SKM-1 treated with dmso at 0.1 percent for 144 hours (cell line): ENCODE results near the gene VEGFC.

Experiments used
- DNase-seq: peaks from one replicate; lab custom pipeline; 2025; ENCODE audit not compliant: unreplicated experiment; lab: John Stamatoyannopoulos, UW

Gene VEGFC

DNA sequence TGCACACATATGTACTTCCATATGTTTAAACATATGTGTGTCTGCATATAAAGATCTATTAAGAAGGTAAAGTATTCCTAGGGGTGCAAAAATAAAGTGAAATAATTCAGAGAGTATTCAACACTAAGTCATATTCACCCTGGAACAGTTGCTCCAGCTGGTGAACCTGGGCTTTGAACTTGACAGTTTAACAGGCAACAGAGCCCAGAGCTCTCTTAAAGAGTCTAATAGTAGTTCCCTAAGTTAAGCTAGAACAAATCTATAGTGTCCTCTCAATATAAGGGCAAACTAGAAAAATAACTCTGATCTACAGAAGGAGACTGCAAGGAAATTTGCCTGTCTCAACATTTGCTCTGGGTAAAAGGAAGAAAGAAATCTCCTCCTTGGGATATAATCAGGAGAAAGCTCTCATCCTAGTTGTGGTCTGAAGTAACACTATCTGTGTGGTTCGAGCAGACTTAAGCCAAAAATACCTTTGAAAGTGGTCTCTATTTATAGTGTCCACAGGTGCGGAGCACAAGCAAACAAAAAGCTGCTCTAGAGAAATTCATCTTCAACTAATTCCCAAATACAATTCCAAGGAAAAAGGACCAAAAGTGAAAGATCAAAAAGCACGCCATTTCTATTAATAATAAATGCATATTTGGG is 29.9 kb downstream of the VEGFC start:
- DNase-seq: no peak

DNA sequence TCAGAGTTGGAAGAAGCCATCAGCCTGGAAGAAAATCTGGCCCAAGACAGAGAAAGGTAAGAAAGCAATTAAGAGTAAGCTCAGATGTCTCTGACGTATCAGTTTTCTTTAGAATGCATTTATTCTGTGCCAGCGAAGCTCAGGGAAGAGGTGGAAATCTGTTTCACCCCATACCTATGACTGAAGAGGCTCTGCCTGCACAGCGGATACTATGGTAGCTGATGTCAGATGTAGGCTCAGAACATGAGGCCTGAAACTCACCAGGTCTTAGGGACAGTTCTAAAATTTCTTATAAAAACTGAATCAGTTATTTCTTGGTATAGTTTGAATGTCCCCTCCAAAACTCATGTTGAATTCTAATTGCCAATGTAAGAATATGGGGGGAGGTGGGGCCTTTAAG is 30.9 kb downstream of the VEGFC start:
- no peak for DNase-seq

DNA sequence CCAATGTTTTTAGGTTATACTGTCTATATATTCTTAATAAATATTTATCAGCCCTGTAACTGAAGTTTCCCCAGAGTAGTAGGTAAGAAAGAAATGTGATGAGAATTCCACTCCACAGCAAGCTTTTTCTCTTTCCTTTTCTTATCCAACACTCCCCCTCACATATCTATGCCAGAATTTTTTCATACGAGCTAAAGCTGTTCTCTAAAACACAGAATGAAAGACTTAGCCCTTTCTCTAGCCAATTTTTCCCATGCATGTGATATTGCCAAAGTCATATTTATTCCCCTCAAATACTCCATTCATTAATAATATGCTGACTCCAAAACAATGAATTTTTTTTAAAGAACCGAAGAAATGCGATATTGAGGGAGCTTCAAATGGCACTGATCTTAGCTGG is 32.3 kb downstream of the VEGFC start:
- no peak for DNase-seq

DNA sequence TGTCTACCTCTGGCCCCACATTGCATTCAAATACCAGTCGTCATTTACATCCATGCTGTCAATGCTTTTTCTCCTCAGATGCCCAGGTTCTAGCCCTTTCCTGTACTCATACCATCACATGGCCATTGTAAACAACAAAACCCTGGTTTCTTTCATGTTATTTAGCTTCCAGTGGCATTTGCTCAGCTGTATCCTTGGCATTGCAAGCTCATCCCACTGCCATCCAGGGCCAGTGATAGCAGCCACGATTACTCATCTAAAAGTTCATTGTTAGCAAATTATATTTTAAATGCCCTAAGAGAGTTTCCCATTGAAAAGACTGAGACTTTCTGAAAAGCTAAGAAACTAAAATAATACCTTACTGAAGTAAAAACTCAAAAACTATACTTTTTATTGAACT is 34.0 kb downstream of the VEGFC start:
- no peak for DNase-seq

DNA sequence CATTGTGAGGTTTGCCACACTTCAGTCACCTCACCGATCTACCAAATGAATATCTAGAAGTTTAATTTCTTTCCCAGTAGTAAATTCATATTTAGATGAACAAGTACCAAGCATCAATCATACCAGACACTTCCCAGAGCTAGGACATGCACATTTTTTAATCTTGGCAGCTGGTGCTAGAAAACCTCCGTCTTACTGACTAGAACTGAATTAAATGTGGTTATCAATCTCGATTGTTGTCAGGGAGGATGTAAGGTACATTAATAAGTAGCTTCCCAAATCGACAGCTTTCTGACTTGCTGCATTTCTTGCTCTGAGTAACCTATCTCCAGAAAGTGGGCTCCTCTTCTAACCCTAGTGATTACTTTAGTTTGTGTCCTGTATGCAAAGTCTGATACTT is 34.4 kb downstream of the VEGFC start:
- DNase-seq: no peak

DNA sequence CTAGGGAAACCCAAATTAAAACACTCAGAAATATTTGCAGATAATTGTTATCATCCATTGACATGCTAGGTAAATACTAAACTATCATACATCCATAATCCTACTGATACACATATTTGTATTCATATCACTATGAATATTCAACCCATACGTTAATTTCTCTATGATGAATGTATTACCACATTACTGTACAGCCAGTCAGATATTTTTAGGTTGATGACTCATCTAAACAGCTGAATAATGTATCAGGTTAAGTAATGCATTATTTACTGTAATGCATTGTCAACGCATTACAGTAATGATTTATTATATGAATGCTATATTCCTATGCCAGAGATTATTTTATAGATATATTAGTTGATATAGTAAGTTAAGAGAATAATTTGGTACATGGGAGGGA is 37.1 kb downstream of the VEGFC start:
- DNase-seq: no peak

DNA sequence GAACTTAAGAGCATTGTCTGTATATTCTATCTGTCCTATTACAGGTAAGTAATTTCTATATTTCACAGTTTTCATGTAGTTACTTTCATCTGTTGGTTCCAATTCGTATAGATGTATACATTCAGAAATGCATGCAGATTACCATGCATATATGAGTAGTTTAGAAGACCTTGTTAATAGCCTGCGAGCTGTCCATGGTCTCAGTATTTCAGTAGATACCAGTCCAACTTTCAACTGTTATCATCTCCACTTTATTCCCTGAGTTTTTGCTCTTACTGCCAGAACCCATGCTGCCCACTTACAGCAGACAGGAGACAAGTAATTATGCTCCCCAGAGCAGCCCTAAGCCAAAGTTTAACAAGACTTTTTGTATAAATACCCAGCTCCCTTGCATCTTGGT is 37.7 kb downstream of the VEGFC start:
- no peak for DNase-seq

DNA sequence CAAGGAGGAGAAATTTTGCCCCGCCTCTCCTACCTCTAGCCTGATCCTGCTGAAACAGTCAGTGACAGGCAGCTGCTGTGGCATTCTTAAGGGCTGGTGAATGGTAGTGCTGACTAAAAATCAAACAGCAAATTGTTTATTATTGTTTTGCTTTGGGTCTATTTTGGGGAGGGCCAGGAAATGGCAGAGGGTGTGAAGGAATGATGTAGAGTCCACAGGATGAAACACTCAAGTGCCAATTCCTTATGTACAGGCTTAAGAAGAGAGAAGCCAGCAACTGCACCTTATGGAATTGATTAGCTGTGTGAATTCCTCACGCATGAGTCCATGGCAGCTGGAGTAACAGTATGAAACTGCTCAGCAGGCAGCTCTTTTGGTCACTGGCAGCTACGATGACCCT is 39.7 kb downstream of the VEGFC start:
- DNase-seq: no peak

DNA sequence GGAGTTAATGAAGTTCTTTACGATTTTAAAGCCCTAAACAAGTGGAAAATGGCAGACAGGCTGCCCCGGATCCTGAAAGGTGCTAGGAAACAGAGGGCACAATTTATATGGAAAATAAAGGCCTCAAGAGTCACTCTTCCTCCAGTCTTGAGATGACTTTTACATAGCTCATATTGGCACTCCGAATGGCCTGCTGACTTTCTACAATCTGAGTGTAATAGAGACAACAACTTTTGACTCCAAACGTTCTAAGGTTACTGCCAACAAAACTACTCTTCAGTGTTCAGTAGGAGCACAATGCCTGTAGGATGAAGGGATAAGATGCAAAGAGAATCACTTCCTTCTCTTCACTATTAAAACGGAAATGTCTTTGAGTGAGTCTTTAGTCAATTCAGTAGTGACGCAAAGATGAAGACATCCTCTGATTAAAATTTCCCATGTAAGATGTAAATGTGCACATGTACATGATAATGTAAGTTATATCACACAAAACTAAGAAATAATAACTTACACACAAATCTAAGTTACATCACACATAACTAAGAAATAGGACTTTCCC is 40.5 kb downstream of the VEGFC start:
- DNase-seq: no peak

DNA sequence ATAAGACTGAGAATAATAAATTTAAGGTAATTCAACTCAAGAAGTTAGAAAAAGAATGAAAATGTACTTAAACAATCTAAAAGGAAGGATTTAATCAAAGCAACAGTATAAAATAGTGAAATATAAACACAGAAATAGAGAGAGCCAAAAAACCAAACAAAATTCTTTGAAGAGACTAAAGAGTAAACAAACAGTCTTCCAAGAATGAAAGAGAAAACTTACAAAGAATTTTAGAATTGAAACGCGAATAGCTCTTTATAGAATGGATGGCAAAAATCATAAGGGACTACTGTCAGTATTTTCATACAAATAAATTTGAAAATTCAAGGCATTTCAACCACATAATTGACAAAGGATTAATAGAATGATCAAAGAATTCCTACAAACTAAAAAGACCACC is 41.7 kb downstream of the VEGFC start:
- DNase-seq: no peak

DNA sequence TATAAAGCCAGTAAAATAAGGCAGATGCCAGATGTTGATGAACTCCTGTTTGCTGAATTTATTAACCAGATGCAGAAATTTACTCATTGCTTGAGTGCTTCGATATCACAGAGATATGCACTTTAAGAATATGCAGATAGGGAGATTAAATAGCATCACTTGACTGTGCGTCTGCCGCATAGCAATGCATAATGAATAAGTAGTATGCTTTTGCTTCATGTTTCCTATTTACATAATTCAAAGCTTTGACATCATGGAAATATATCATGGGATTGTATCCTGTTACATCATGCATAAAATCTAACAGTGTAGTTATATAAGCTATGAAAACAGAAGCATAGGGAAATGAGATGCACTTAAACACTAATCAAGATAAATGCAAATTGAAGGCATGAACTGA is 45.9 kb downstream of the VEGFC start:
- DNase-seq: no peak

DNA sequence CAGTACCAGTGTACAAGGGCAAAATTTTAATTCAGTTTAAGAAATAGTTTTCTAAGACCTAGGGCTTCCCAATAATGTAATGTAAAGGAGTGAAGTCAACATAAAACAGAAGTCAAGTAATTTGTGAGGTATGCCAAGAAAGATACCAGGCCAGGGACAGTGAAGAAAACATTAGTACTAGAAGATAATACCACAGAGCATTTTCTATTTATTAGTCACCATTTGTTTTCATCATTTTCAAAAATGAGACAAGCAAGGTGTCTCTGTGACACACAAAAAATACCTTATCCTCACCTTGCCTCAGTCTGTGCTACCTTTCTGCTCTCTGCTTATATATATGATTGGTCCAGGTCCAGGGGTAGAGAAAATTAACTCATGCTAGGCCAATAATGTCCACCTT is 46.8 kb downstream of the VEGFC start:
- no peak for DNase-seq

DNA sequence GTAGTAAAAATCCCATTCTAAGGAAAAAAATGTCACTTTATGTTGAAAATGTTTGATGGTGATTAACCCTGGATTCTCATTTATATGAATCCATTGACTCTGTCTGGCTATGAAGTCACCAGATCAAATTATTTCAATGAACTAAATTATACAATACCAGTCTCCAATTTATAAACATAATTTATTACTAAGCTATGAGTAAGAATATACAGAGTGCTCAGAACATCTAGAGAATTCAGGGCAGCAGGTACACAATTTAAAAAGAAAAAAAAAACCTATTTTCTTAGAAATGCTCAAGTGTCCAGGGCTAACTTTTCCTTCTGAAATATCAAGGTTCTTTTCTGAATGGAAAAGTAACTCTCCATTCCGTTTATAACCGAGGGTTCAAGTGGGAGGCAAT is 48.6 kb downstream of the VEGFC start:
- DNase-seq: no peak

DNA sequence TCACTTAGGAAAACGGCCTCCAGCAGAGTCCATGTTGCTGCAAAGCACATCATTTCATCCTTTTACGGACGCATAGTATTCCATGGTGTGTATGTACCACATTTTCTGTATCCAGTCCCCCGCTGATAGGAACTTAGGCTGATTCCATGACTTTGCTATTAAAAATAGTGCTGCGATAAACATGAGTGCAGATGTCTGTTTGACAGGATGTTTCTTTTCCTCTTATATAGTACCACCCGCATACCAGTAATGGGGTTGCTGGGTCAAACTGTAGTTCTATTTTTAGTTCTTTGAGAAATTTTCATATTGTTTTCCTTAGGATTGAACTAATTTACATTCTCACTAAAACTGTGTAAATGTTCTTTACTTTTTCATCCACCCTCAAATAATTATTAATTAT is 50.5 kb downstream of the VEGFC start:
- DNase-seq: no peak

DNA sequence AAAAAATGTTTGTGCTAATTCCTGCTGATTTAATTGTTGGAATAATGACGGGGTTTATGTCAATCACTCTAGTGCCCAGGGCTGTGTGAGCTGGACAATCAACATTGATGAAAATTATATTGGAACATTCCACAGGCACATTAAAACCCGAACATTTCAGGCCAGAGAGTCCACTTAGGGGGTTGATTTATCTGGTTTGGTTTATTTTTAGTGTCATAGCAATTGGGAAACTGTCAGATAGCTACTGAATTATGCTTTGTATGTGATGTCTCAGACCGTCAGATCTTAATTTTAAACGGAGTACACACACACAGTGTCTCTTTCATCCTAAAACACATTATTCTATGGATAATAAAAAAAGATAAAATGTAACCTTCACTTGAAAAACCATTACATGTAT is 51.5 kb downstream of the VEGFC start:
- no peak for DNase-seq

DNA sequence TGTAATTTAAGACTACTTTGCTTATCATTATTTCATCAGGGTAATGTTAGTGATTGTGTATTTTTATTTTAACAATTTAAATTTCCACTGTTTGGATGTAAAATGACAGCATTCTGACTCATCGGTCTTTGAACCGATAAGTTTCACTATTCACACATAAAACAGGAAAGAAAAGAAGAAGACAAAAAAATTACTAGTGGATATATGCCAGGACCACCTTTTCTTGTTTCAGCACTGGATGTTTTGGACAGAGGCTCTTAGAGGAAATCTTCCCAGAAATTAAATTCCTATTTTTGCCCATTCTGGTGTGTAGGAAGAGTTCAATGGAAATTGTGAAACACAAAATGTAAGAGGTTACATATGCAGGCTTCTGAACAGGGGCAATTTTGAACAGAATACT is 57.4 kb downstream of the VEGFC start:
- DNase-seq: no peak

DNA sequence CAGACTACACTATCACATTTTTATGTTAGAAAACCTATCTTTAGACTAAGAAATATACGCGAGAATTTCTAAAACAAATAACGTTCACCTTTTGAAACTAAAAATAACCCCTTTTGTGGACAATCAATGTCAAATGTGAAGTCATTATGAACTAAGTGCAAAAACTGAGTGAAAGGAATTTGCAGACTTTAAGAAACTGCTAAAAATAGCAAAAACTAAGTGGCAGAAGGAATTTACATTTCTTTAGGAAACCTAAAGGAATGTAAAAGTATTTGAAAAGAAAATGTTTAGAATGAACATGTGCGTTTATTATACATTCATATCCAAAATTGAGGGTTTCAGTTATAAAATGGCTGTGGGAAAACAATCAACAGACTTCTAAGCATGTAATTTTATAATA is 58.3 kb downstream of the VEGFC start:
- DNase-seq: no peak

DNA sequence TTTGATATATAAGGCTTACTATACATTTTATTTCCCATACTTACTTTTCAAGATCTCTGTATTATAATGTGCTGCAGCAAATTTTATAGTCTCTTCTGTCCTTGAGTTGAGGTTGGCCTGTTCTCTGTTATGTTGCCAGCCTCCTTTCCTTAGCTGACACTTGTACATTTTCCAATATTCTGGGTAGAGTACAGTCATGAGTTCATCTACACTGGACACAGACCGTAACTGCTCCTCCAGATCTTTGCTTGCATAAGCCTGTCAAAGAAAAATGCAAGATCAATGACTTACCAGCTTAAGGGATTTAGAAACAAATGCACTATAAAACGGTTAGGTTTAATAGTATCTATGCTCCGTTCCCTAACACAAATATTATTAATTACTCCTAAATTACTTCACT is 63.2 kb downstream of the VEGFC start:
- DNase-seq: no peak

DNA sequence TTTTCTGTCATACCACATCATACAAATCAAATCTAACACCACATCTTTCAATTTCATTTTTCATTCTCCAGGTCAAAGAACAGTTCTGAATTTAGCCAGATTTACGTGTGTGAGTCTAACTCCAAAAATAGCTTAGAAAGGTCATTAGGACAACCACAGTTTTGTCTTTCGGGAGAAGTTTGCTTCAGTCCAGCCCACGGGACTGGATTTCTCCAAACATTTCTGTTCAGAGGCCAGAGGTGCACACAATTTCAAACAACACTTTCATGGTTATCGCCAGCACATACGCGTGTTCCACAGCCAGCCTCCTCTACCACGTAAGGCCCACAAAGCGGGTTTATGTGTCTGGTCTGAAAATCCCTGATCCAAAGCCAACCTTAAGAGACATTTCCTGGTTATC is 65.9 kb downstream of the VEGFC start:
- DNase-seq: no peak

DNA sequence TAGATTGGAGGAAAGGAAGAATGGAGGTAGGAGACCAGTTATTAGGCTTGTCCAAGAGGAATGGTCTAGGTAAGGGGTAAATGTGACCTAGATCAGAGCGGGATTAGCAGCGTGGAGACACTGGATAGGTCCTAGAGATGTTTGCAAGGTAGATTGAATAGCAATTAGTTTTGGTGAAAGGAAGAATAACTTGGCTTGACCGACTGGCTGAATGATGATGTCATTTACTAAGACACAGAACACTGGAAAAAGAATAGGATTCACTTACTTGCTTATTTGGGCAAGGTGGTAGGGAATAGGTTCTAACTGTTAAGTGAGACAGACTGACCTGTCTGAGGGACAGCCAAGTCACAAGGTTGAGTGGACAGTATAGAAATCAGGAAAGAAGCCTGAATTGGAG is 71.3 kb downstream of the VEGFC start:
- DNase-seq: no peak

DNA sequence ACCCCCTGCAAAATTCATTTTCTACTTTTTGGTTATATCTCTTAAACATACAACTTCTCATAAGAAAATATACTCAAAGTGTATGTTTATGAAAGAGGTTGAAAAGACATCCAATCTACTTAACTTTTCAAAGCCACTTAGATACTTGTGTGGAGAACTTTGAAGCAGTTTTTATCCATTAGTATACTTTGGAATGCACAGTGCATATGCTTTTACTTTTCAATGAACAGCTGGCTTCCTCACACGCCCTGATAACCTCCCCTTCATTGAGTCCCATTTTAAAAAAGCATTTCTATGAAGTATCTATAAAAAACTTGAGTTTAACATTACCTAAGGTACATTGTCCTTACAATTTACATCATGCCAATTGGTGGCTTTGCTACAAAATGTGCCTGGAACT is 73.8 kb downstream of the VEGFC start:
- DNase-seq: no peak

DNA sequence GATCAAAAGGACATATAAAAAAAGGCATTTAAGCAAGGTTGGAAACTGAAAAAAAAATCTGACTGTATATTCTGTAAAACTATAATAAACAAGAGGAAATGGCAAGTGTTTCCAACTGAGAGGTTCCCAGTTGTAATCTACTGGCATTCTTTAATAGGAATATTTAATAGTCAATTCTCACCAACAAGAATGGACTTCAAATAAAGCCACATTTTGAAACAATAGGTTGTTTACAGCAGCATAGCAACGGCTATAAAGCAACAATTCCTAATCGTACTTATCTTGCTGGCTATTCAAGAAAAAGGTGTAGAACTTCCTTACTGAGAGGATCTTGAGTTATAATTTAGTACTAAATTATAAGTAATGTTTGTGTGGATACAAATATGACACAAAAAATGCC is 75.5 kb downstream of the VEGFC start:
- DNase-seq: no peak

DNA sequence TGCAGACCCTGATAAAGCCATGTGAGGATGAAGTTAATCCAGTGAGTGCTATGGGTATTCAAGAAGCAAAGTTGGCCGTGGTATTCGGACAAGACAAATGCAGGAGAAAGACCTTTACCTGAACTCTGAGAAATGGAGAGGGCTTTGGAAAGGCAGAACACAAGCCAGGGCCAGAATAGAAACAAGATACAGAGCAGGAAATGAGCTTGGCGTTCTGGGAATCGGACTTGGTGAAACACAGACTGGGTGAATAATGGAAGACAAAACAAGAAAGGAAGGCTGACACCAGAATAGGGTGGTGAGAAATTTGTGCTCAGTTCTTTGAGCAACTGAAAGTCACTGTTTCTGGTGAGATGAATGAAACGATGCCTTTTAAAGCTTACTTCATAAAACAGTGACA is 83.3 kb downstream of the VEGFC start:
- no peak for DNase-seq
